ENCODE results near the gene TTC9B. TPM values are rescaled to one million over a fixed set of nuclear protein-coding genes. Genes with fewer than 3 reads are reported as not detected.
"Not testable (repeated sequence)": the region's sequence is repeated elsewhere in the genome, so short reads cannot be mapped to it uniquely, and the experiment has no call there.

The TTC9B gene
- total RNA-seq, 1 experiment from 2014 or later = not detected

DNA sequence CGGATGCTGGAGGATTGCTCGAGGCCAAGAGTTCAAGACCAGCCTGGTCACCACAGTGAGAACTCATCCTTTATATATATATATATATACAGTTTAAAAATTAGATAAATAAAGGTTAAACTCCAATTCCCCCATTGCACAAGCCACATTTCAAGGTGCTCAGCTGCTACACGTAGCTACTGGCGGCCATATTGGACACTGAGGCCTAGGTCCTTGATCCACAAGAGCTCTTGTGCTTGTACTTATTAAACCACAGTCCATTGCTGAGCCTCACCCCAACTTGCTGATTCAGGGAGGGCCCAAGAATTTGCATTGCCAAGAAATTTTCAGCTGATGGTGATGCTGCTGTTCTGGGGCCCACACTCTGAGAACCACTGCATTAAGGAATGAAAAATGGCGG lies 9.6 kb downstream of the TTC9B start:
- peaks cover 11% of the 10 kb centered on the region for H3K36me3 ChIP-seq
- no peak for DNase-seq
- no peak overlapping the region for H3K4me3 ChIP-seq
- H3K9me3 ChIP-seq = no peaks in the 10 kb centered on the region
- no peaks in the 10 kb centered on the region for H3K27me3 ChIP-seq

DNA sequence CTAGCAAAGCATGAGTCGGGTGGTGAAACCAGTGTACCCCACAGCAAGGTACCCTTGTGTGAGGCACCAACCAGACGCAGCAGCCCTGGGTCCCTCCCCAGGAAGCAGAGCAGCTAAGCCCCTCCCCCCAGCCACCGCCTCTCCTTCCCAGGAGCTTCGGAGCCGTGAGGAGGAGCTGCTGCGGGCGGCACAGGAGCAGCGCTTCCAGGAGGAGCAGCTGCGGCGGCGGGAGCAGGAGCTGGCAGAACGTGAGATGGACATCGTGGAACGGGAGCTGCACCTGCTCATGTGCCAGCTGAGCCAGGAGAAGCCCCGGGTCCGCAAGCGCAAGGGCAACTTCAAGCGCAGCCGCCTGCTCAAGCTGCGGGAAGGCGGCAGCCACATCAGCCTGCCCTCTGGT lies 12.4 kb downstream of the TTC9B start:
- H3K9me3 ChIP-seq = no peaks in the 10 kb centered on the region
- no peak for DNase-seq
- H3K4me3 ChIP-seq = no peak overlapping the region
- H3K27me3 ChIP-seq = no peaks in the 10 kb centered on the region
- peaks cover 15% of the 10 kb centered on the region for H3K36me3 ChIP-seq

DNA sequence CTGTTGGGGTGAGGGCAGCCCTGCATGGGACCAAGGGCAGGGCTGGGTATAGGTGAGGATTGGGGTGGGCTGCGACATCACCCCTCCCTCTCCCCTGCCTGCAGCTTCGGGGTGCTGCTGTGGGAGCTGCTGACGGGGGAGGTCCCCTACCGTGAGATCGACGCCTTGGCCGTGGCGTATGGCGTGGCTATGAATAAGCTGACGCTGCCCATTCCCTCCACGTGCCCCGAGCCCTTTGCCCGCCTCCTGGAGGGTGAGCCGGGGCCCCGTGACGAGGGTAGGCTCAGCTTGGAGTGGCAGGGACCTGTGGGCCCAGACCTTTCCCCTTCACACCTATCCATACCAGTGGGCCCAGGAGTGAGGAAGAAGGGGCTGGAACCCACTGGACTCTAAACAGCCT lies 13.8 kb downstream of the TTC9B start:
- Histone ChIP-seq H3K9me3 (no peaks in the 10 kb centered on the region), H3K4me3 (no peak overlapping the region), H3K36me3 (peaks cover 11% of the 10 kb centered on the region), H3K27me3 (no peaks in the 10 kb centered on the region)
- DNase-seq = no peak

DNA sequence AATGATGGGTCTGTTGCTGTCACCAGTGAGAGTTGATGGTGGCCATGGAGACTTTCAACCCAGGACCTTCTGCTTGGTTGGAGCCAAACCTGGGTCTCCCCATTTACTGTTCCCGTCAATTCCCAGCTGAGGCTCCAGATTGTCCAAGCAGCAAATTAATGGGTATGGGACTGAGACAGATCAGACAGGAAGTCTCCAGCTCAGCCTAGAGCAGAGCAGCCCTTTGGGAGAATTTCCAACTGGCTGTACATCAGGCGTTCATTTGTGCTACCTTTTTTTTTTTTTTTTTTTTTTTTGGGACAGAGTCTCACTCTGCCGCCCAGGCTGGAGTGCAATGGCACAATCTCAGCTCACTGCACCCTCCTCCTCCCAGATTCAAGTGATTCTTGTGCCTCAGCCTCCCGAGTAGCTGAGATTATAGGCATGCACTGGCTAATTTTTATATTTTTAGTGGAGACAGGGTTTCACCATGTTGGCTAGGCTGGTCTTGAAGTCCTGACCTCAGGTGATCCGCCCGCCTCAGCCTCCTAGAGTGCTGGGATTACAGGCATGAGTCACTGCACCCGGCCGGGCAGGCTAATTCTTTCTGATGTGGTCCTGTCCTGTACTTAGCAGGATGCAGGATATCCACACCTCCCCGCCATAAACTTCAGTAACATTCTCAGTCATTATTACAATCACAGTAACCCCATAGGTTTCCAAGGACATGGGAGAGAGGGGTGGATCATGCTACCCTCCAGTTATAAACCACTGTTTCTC lies 17.7 kb downstream of the TTC9B start:
- Histone ChIP-seq H3K9me3 (no peaks in the 10 kb centered on the region), H3K36me3 (peaks cover 7% of the 10 kb centered on the region; the same call in 1 of the 2 replicates), H3K27me3 (no peaks in the 10 kb centered on the region), H3K4me3 (no peak overlapping the region)
- peak; percentile 52 for DNase-seq

DNA sequence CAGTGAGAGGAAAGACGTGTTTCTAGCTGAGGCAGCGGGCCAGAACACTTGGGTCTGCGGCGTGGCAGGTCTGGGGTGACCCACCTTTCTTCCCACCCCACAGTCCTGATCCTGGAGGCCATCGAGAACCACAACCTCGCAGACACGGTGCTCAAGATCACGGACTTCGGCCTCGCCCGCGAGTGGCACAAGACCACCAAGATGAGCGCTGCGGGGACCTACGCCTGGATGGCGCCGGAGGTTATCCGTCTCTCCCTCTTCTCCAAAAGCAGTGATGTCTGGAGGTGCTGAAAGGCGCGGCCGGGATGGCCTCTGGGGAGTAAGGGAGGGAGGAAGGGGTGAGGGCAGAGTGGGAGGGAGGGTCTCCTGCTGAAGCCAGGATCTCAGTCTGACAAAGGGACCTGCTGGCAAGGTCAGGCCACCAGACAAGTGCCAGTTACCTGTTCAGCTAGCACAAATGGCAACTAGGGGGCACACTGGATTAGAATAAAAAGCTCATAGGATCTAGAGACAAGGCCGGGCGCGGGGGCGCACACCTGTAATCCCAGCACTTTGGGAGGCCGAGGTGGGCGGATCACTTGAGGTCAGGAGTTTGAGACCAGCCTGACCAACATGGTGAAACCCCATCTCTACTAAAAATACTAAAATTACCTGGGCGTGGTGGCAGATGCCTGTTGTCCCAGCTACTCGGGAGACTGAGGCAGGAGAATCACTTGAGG lies 19.8 kb downstream of the TTC9B start:
- Histone ChIP-seq H3K9me3 (no peaks in the 10 kb centered on the region), H3K4me3 (no peak overlapping the region), H3K36me3 (peaks cover 6% of the 10 kb centered on the region; the same call in 1 of the 2 replicates), H3K27me3 (no peaks in the 10 kb centered on the region)
- DNase-seq = no peak

DNA sequence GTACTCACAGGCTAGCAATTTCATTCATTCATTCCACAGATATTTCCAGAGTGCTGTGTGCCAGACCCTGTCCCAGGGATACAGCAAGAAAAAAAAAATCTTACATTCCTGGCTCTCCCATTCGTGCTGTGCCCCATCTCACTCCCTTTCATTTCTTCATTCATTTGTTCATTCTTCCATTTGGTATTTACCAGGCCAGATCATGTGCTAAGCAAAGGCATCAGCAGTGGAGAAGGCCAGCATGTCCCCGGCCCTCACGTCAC lies 24.7 kb downstream of the TTC9B start:
- Histone ChIP-seq H3K27me3 (no peaks in the 10 kb centered on the region), H3K36me3 (no peaks in the 10 kb centered on the region; the same call in 1 of the 2 replicates), H3K9me3 (no peaks in the 10 kb centered on the region), H3K4me3 (no peak overlapping the region)
- no peak for DNase-seq

DNA sequence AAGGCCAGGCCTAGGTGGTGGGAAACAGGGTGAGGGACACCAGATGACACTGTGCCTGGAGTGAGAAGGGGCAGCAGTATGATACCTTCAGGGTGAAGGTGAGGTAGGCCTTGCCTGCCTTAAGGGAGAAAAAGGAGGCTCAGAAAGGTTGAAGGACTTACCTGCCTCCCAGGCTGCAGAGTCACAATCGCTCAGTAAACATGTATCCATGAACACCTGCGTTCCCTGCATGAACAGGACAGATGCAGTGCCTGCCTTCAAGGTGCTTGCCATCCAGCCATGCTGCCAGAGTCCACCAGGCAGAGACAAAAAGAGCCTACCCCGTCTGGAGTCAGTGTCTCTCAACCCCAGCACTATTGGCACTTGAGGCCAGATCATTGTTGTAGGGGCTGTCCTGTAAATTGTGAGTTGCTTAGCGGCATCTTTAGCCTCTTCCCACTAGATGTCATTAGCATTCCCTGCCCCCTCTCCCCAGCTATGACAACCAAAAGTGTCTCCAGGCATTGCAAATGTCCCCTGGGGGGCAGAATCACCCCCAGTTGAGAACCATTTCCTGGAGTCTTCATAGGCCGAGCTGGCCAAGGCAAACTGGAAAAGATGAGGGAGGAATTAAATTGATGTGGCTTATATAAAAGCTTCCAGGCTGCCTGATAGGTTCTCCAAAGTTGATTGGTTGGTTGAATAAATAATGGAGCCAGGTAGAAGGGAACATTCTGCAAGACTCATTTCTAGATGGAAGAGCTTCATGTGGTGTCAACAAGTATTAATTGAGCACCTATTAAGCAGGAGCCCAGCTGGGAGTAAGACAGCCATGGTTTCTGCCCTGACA lies 25.2 kb downstream of the TTC9B start:
- Histone ChIP-seq H3K36me3 (no peaks in the 10 kb centered on the region; the same call in 1 of the 2 replicates), H3K4me3 (no peak overlapping the region; the same call in 1 of the 2 replicates), H3K27me3 (no peaks in the 10 kb centered on the region), H3K9me3 (no peaks in the 10 kb centered on the region)
- no peak for DNase-seq

DNA sequence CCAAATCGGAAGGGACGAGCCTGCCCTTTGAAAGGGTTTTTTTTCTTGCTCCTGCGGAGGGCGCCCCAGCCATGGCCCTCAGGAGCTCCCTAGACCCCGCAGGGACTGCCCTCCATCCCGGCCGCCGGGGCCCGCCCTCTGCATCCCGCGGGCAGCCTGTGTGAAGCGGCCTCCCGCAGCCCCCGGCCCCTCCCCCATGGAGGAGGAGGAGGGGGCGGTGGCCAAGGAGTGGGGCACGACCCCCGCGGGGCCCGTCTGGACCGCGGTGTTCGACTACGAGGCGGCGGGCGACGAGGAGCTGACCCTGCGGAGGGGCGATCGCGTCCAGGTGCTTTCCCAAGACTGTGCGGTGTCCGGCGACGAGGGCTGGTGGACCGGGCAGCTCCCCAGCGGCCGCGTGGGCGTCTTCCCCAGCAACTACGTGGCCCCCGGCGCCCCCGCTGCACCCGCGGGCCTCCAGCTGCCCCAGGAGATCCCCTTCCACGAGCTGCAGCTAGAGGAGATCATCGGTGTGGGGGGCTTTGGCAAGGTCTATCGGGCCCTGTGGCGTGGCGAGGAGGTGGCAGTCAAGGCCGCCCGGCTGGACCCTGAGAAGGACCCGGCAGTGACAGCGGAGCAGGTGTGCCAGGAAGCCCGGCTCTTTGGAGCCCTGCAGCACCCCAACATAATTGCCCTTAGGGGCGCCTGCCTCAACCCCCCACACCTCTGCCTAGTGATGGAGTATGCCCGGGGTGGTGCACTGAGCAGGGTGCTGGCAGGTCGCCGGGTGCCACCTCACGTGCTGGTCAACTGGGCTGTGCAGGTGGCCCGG lies 26.1 kb downstream of the TTC9B start:
- Histone ChIP-seq H3K9me3 (no peaks in the 10 kb centered on the region), H3K27me3 (no peaks in the 10 kb centered on the region), H3K36me3 (no peaks in the 10 kb centered on the region; the same call in 1 of the 2 replicates), H3K4me3 (peak overlapping the region; percentile 99)
- peak; percentile 39 for DNase-seq

DNA sequence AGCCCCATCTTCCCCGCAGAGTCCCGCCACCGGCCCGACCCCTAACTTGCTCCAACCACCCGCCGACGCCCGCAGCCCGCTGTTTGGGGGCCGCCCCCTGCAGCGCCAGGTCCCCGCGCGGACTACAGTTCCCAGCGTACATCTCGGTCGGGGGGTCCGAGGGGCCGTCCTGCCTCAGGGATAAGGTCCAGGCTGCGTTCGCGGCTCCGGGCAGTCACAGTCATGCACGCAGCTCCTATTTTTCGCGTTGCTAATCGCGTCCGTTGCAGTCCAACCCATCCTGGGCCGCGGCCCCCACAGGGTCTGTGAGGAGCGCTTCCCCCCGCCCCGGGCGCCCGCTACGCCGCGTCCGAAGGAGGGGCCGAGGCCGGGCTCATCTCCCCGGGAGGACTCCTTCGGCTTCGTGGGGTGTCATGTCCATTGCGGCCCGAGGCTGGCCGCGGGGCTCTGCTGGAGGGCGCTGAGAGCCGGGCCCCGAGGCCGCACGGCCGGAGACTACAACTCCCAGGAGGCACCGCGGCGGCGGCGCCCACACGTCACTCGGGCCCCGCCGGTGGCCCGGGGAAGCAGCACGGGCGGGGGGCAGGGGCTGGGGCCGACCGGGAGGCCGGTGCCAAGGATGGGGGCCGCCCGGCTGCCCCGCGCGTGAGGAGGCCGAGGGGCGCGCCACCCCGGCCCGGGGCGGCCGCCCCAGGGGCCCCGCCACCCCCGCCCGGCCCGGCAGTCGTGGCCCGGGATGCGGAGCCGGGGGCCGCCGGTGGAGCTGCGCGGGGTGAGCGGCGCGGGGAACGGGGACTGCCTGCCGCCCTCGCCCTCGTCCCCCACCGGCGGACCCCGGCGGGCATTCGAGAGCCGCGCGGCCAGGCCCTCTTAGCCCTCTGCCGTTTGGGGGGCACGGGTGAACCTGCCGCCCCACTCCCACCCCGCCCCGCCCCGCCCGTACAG lies 27.0 kb downstream of the TTC9B start, which contains the start of gene MAP3K10:
TSS of gene MAP3K10 (plus strand) at position 536 of the 945 bp plus-strand sequence. CDS start 606 bp downstream, outside the sequence.
- Histone ChIP-seq H3K27me3 (no peaks in the 10 kb centered on the region), H3K36me3 (no peaks in the 10 kb centered on the region)

DNA sequence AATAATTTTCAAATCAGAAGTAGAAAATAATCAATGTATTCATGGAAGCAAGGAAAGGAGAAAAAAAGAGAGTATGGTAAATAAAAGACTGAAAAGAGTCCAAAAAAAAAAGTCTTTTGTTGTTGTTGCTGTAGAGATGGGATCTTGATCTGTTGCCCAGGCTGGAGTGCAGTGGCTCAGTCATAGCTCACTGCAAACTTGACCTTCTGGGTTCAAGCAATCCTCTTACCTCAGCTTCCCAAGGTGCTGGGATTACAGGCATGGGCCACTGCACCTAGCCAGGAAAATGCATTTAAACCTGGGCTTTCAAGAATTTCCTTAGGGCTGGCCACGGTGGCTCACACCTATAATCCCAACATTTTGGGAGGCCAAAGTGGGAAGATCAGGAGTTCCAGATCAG lies 33.9 kb downstream of the TTC9B start:
- Histone ChIP-seq H3K27me3 (no peaks in the 10 kb centered on the region), H3K9me3 (no peaks in the 10 kb centered on the region), H3K36me3 (no peaks in the 10 kb centered on the region), H3K4me3 (no peak overlapping the region)
- no peak for DNase-seq

More for the DNA sequence above, 27.0 kb downstream of the TTC9B start, which contains the start of gene MAP3K10:
- DNase-seq = peak; percentile 83
- Histone ChIP-seq H3K9me3 (no peaks in the 10 kb centered on the region), H3K4me3 (peak within 1 kb of the TSS; percentile 99)

DNA sequence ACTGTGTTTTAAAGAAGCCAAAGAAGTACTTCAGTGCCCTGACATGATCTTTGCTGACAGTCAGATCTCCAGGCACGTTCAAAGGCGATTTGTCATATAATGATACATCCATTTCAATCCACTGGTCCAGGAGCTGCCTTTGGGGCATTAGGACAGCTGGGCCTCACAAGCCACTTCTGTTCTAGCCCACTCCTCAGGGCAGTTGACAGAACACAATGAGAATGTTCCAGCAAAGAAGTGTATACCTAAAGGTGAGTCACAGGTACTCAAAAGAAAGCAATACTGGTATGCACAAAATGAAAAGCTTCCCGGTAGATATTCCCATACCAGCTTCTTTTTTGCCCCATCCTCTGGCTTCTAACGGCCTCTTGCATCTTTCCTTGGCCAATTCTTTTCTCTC lies 39.4 kb downstream of the TTC9B start:
- Histone ChIP-seq H3K36me3 (no peaks in the 10 kb centered on the region), H3K27me3 (no peaks in the 10 kb centered on the region), H3K4me3 (no peak overlapping the region), H3K9me3 (peaks cover 6% of the 10 kb centered on the region; the same call in 1 of the 2 replicates)
- no peak for DNase-seq

DNA sequence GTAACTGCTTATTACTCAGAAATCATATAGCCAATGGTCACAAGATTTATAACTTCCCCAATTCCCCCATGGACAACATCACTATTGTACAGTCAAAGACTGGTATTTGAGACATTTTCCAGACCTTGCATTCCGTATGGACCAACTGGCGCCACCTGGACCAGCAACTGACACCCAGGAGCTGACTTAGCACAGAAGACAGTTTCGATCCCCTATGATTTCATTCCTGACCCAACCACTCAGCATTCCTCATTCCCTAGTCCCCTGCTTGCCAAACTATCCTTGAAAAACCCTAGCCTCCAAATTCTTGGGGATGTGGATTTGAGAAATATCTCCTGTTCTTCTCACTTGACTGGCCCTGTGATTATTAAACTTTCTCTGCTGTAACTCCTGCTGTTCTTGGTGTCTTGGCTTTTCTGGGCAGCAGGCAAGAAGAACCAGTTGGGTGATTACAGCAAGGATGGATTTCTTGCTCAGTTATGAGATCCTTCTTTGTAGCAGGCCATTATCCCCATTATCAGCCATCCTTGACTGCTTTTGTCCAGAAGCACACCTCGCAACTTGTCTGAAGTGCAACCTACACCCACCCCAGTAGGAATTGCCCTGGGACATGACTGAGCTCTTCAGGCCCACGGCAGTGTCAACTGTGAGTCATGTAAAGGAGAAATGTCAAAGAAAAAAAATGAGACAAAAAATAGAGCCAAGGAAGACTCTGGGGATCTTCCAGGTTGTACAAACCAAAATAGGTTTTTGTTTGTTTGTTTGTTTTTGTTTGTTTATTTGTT lies 40.7 kb downstream of the TTC9B start:
- no peak overlapping the region for H3K4me3 ChIP-seq
- no peaks in the 10 kb centered on the region for H3K36me3 ChIP-seq
- no peak for DNase-seq
- peaks cover 6% of the 10 kb centered on the region; the same call in 1 of the 2 replicates for H3K9me3 ChIP-seq
- no peaks in the 10 kb centered on the region for H3K27me3 ChIP-seq

DNA sequence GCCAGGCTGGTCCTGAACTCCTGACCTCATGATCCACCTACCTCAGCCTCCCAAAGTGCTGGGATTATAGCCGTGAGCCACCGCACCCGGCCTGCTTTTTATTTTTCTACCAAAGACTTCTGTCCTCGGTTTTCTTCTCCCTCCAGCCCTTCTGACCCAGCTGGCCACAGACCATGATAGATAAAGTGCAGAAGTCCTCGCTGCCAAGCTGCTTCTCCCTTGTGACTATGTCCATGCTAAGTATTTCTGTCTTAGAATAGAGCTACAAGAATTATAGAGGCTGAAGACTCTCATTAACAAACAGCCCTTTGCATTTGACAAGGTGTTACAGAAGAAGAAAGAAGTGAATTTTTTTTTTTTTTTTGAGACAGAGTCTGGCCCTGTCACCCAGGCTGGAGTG lies 42.4 kb downstream of the TTC9B start:
- no peak for DNase-seq
- Histone ChIP-seq H3K9me3 (peaks cover 6% of the 10 kb centered on the region; the same call in 1 of the 2 replicates), H3K4me3 (no peak overlapping the region), H3K27me3 (no peaks in the 10 kb centered on the region), H3K36me3 (no peaks in the 10 kb centered on the region)

DNA sequence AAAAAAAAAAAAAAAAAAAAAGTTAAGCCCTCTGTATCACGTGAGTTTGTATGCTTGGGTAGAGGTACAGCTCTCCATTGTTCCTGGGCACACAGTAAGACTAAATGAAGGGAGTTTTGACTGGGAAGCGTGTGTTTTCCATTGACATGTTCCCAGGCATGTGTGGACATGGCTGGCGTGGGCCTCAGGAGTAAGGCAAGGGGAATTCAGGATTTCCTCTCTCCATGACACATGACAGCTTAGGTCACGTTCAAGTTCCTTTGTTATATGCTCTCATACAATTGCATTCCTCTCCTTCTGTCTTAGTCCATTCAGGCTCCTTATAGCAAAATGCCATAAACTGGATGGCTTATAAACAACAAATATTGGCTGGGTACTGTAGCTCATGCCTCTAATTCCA lies 44.1 kb downstream of the TTC9B start:
- H3K27me3 ChIP-seq = no peaks in the 10 kb centered on the region
- peaks cover 6% of the 10 kb centered on the region; the same call in 1 of the 2 replicates for H3K9me3 ChIP-seq
- H3K4me3 ChIP-seq = no peak overlapping the region
- no peaks in the 10 kb centered on the region for H3K36me3 ChIP-seq
- DNase-seq = no peak

DNA sequence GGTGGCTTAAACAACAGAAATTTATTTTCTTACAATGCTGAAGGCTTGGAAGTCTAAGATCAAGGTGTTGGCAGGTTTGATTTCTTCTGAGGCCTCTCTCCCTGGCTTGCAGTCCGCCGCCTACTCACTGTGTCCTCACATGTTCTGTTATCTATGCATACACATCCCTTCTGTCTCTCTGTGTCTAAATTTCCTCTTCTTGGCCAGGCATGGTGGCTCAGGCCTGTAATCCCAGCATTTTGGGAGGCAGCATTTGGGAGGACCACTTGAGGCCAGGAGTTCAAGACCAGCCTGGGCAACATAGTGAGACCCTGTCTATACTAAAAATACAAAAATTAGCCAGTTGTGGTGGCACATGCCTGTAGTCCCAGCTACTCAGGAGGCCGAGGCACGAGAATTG lies 46.9 kb downstream of the TTC9B start:
- H3K36me3 ChIP-seq, DNase-seq, H3K27me3 ChIP-seq, H3K9me3 ChIP-seq, H3K4me3 ChIP-seq: not testable (repeated sequence)
